ENCODE results near the gene CDON. TPM values are rescaled to one million over a fixed set of nuclear protein-coding genes. Genes with fewer than 3 reads are reported as not detected.

The CDON gene
- total and polyA plus RNA-seq, 8 donors, result 0.31 to 80.8 (median 21.2) TPM

GRCh38 chr11:126080161-126080941 lies 17.7 kb upstream of the CDON start:
- peaks cover 16 to 36% (median 26%) of the 10 kb centered on the region in 4 donors for H3K4me1 ChIP-seq
- no peak for TF ChIP-seq EP300 (IDR thresholded peaks at IDR 0.05)
- TF ChIP-seq POLR2AphosphoS5 (IDR thresholded peaks at IDR 0.05), result no peak
- no peak for TF ChIP-seq CTCF (IDR thresholded peaks at IDR 0.05)
- no peak for TF ChIP-seq POLR2A (IDR thresholded peaks at IDR 0.05)
- no peak overlapping the region for H3K4me3 ChIP-seq
- 25 to 51% (median 44%) methylated on average over 8 of the region's 8 CpGs for WGBS, 5 donors
- H3K27me3 ChIP-seq, result peaks cover 0 to 7% (median 0%) of the 10 kb centered on the region in 3 donors
- intact Hi-C loops (cut with DNase I; ENCODE audit: low total_unique reads), result no loop called here
- H3K9me3 ChIP-seq, result no peaks in the 10 kb centered on the region
- peak in 1 of 2 donors; percentile 55 for DNase-seq
- H3K27ac ChIP-seq, result peak overlapping the region; percentile 10 to 63 (median 59)
- no peaks in the 10 kb centered on the region for H3K36me3 ChIP-seq

GRCh38 chr11:126079621-126080124 lies 17.0 kb upstream of the CDON start:
- Histone ChIP-seq H3K27ac (peak overlapping the region in 4 of 5 donors; percentile 10 to 63 (median 50)), H3K4me1 (peaks cover 16 to 36% (median 24%) of the 10 kb centered on the region in 4 donors), H3K36me3 (no peaks in the 10 kb centered on the region), H3K4me3 (no peak overlapping the region), H3K27me3 (peaks cover 0 to 10% (median 0%) of the 10 kb centered on the region in 3 donors), H3K9me3 (no peaks in the 10 kb centered on the region)
- no peak for TF ChIP-seq POLR2A (IDR thresholded peaks at IDR 0.05)
- no peak for TF ChIP-seq POLR2AphosphoS5 (IDR thresholded peaks at IDR 0.05)
- no peak for TF ChIP-seq CTCF (IDR thresholded peaks at IDR 0.05)
- no peak for TF ChIP-seq EP300 (IDR thresholded peaks at IDR 0.05)
- intact Hi-C loops (cut with DNase I; ENCODE audit: low total_unique reads), result no loop called here
- no peak for DNase-seq
- WGBS, 5 donors, result 22 to 32% (median 25%) methylated on average over 6 of the region's 6 CpGs

- no peak overlapping the region for H3K4me3 ChIP-seq
- no peak for DNase-seq
- H3K4me1 ChIP-seq, result peaks cover 13 to 25% (median 17%) of the 10 kb centered on the region in 4 donors
- no peaks in the 10 kb centered on the region for H3K36me3 ChIP-seq
- no peak overlapping the region for H3K27ac ChIP-seq
- no peak for TF ChIP-seq POLR2AphosphoS5 (IDR thresholded peaks at IDR 0.05)
- TF ChIP-seq POLR2A (IDR thresholded peaks at IDR 0.05), result no peak
- TF ChIP-seq CTCF (IDR thresholded peaks at IDR 0.05), result no peak
- TF ChIP-seq EP300 (IDR thresholded peaks at IDR 0.05), result no peak
- intact Hi-C loops (cut with DNase I; ENCODE audit: low total_unique reads), result no loop called here
- peaks cover 0 to 5% (median 0%) of the 10 kb centered on the region in 3 donors for H3K27me3 ChIP-seq
- no peaks in the 10 kb centered on the region for H3K9me3 ChIP-seq
- WGBS, 5 donors, result 64 to 93% (median 73%) methylated on average over 1 of the region's 1 CpG
These were observed 14.0 kb upstream of the CDON start for GRCh38 chr11:126076641-126077040.

- 54 to 60% (median 59%) methylated on average over 9 of the region's 9 CpGs for WGBS, 5 donors
- no peak for DNase-seq
These were observed 10.3 kb upstream of the CDON start for GRCh38 chr11:126072801-126073594.

More at GRCh38 chr11:126072801-126073594, 10.3 kb upstream of the CDON start:
- Histone ChIP-seq H3K4me3 (no peak overlapping the region), H3K4me1 (no peaks in the 10 kb centered on the region), H3K27me3 (peaks cover 0 to 5% (median 0%) of the 10 kb centered on the region in 3 donors), H3K36me3 (no peaks in the 10 kb centered on the region), H3K9me3 (no peaks in the 10 kb centered on the region), H3K27ac (no peak overlapping the region)
- TF ChIP-seq POLR2A (IDR thresholded peaks at IDR 0.05) (no peak), POLR2AphosphoS5 (IDR thresholded peaks at IDR 0.05) (no peak), CTCF (IDR thresholded peaks at IDR 0.05) (no peak), EP300 (IDR thresholded peaks at IDR 0.05) (no peak)
- intact Hi-C loops (cut with DNase I; ENCODE audit: low total_unique reads), result no loop called here
